ENCODE measurements around the gene SPEN. TPM values are rescaled to one million over a fixed set of nuclear protein-coding genes. Genes with fewer than 3 reads are reported as not detected.
"Not testable (repeated sequence)": the region's sequence is repeated elsewhere in the genome, so short reads cannot be mapped to it uniquely, and the experiment has no call there.

The SPEN gene
- total RNA-seq, 1 experiment from 2014 or later = 26.8 TPM

DNA sequence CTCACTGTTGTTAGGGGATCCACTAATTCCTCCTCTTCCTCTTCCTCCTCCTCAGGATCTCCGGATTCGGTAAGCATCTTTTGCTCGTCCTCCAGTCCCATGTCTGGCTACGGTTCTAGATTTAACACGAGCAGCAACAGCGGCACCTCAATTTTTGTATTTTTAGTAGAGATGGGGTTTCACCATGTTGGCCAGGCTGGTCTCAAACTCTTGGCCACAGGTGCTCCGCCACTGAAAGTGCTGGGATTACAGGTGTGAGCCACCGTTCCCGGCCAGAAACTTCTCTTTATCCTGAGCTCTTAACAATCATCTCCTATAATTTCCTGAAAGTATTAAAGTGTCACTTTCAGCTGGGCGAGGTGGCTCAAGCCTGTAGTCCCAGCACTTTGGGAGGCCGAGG is 40.0 kb upstream of the SPEN start, which contains the start of gene UQCRHL:
Gene UQCRHL, minus strand, starts transcription at position 101 of the 400 bp plus-strand sequence. Its CDS starts 0 bp downstream, at position 101.
- not testable (repeated sequence) for H2AFZ ChIP-seq (ENCODE audit: low read length); H3K9me2 ChIP-seq (replicated peaks; ENCODE audit: insufficient read depth, low read length); H4K20me1 ChIP-seq (ENCODE audit: insufficient read depth, low read depth, low read length); H3K27ac ChIP-seq (ENCODE audit: low read length); H3K9ac ChIP-seq (ENCODE audit: low read length); H3K27me3 ChIP-seq (ENCODE audit: low read length); H3K4me3 ChIP-seq (ENCODE audit: low read length); H3K9me3 ChIP-seq (ENCODE audit: low read length); DNase-seq; H3K4me2 ChIP-seq (ENCODE audit: low read depth, low read length, poor library complexity, severe bottlenecking); H3K36me3 ChIP-seq (ENCODE audit: insufficient read depth, low read length); H3K79me2 ChIP-seq (ENCODE audit: low read length); H3K4me1 ChIP-seq (ENCODE audit: low read length)

GRCh38 chr1:15808955-15809354 is 38.6 kb upstream of the SPEN start:
- no peak overlapping the region for H3K4me3 ChIP-seq (ENCODE audit: low read length)
- no peak overlapping the region for H2AFZ ChIP-seq (ENCODE audit: low read length)
- H3K36me3 ChIP-seq (ENCODE audit: insufficient read depth, low read length) = no peaks in the 10 kb centered on the region
- H3K27me3 ChIP-seq (ENCODE audit: low read length) = no peaks in the 10 kb centered on the region
- no peaks in the 10 kb centered on the region for H3K79me2 ChIP-seq (ENCODE audit: low read length)
- no peak for DNase-seq
- no peaks in the 10 kb centered on the region for H3K9me3 ChIP-seq (ENCODE audit: low read length)
- no peaks in the 10 kb centered on the region for H3K4me1 ChIP-seq (ENCODE audit: low read length)
- H3K9me2 ChIP-seq (replicated peaks; ENCODE audit: insufficient read depth, low read length) = no peaks in the 10 kb centered on the region
- no peak overlapping the region for H3K4me2 ChIP-seq (ENCODE audit: low read depth, low read length, poor library complexity, severe bottlenecking)
- H3K27ac ChIP-seq (ENCODE audit: low read length) = no peak overlapping the region
- no peaks in the 10 kb centered on the region for H4K20me1 ChIP-seq (ENCODE audit: insufficient read depth, low read depth, low read length)
- H3K9ac ChIP-seq (ENCODE audit: low read length) = no peak overlapping the region

DNA sequence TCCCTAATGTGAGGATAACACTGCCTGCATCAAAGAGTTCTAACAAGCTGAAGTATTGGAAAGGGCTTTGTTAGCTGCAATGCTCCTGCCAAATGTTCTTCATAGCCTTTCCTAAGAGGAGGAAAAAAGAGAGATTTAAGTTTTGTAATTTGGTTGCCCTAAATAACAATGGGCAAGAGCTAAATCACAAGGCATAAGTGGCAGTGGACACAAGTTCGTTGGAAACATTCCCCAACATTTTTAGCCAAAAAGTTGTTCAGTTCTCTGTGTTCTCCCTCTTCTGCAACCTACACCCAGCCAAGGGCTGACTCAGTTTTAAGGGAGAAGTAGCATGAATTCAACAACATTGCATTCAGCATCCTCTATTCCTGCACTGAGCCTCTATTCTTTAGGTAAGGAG is 37.4 kb upstream of the SPEN start:
- H2AFZ ChIP-seq (ENCODE audit: low read length) = no peak overlapping the region
- no peak for DNase-seq
- H3K4me2 ChIP-seq (ENCODE audit: low read depth, low read length, poor library complexity, severe bottlenecking) = no peak overlapping the region
- no peaks in the 10 kb centered on the region for H3K9me2 ChIP-seq (replicated peaks; ENCODE audit: insufficient read depth, low read length)
- H3K27ac ChIP-seq (ENCODE audit: low read length) = no peak overlapping the region
- no peaks in the 10 kb centered on the region for H3K36me3 ChIP-seq (ENCODE audit: insufficient read depth, low read length)
- no peaks in the 10 kb centered on the region for H3K27me3 ChIP-seq (ENCODE audit: low read length)
- no peak overlapping the region for H3K9ac ChIP-seq (ENCODE audit: low read length)
- no peaks in the 10 kb centered on the region for H3K9me3 ChIP-seq (ENCODE audit: low read length)
- no peaks in the 10 kb centered on the region for H3K4me1 ChIP-seq (ENCODE audit: low read length)
- no peak overlapping the region for H3K4me3 ChIP-seq (ENCODE audit: low read length)
- H3K79me2 ChIP-seq (ENCODE audit: low read length) = no peaks in the 10 kb centered on the region
- no peaks in the 10 kb centered on the region for H4K20me1 ChIP-seq (ENCODE audit: insufficient read depth, low read depth, low read length)

DNA sequence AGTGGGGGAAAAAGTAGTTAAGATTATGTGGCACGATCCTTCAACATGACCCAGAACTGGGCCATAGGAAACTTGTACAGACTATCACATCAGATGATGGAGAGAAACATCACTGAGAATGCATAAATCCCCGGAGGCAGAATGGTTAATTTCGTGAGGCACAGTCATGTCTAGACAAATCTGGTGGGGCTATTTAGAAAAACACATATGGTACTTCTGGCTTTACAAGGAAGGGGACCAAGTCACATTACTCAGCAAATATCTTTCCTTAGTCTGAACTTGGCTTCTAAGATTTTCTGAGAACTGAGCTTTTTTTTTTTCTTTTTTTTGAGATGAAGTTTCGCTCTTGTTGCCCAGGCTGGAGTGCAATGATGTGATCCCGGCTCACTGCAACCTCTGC is 30.8 kb upstream of the SPEN start:
- no peak overlapping the region for H3K27ac ChIP-seq (ENCODE audit: low read length)
- no peak overlapping the region for H3K9ac ChIP-seq (ENCODE audit: low read length)
- no peak overlapping the region for H3K4me3 ChIP-seq (ENCODE audit: low read length)
- H3K4me1 ChIP-seq (ENCODE audit: low read length) = peaks cover 9% of the 10 kb centered on the region
- no peaks in the 10 kb centered on the region for H3K9me3 ChIP-seq (ENCODE audit: low read length)
- H2AFZ ChIP-seq (ENCODE audit: low read length) = no peak overlapping the region
- no peaks in the 10 kb centered on the region for H3K9me2 ChIP-seq (replicated peaks; ENCODE audit: insufficient read depth, low read length)
- H3K36me3 ChIP-seq (ENCODE audit: insufficient read depth, low read length) = no peaks in the 10 kb centered on the region
- DNase-seq = no peak
- H4K20me1 ChIP-seq (ENCODE audit: insufficient read depth, low read depth, low read length) = no peaks in the 10 kb centered on the region
- H3K79me2 ChIP-seq (ENCODE audit: low read length) = no peaks in the 10 kb centered on the region
- no peak overlapping the region for H3K4me2 ChIP-seq (ENCODE audit: low read depth, low read length, poor library complexity, severe bottlenecking)
- H3K27me3 ChIP-seq (ENCODE audit: low read length) = no peaks in the 10 kb centered on the region

GRCh38 chr1:15820478-15820877 is 27.0 kb upstream of the SPEN start:
- Histone ChIP-seq H3K9ac (ENCODE audit: low read length) (no peak overlapping the region), H3K4me1 (ENCODE audit: low read length) (peaks cover 7% of the 10 kb centered on the region), H3K4me2 (ENCODE audit: low read depth, low read length, poor library complexity, severe bottlenecking) (no peak overlapping the region), H3K79me2 (ENCODE audit: low read length) (no peaks in the 10 kb centered on the region), H3K4me3 (ENCODE audit: low read length) (no peak overlapping the region), H3K9me2 (replicated peaks; ENCODE audit: insufficient read depth, low read length) (no peaks in the 10 kb centered on the region), H3K27ac (ENCODE audit: low read length) (no peak overlapping the region), H3K36me3 (ENCODE audit: insufficient read depth, low read length) (no peaks in the 10 kb centered on the region), H3K27me3 (ENCODE audit: low read length) (no peaks in the 10 kb centered on the region), H3K9me3 (ENCODE audit: low read length) (no peaks in the 10 kb centered on the region), H2AFZ (ENCODE audit: low read length) (no peak overlapping the region), H4K20me1 (ENCODE audit: insufficient read depth, low read depth, low read length) (no peaks in the 10 kb centered on the region)
- no peak for DNase-seq

DNA sequence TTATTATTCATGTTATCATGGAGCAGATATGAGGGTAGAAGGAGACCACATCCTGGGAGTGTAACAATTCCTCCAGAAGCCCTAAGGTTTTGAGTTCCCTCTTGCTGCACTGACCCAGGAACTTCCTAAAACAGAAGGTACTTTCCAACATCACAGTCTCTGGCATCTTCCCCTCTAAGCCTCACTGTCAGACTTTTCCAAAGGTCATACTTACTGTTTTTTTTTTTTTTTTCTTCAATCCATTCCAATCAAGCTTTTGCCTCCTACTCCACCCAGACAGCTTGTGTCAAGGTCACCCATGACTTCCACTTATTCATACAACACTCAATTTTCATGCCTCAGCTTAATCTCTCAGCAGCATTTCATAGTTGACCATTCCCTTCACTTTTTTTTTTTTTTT is 21.7 kb upstream of the SPEN start:
- no peaks in the 10 kb centered on the region for H3K79me2 ChIP-seq (ENCODE audit: low read length)

DNA sequence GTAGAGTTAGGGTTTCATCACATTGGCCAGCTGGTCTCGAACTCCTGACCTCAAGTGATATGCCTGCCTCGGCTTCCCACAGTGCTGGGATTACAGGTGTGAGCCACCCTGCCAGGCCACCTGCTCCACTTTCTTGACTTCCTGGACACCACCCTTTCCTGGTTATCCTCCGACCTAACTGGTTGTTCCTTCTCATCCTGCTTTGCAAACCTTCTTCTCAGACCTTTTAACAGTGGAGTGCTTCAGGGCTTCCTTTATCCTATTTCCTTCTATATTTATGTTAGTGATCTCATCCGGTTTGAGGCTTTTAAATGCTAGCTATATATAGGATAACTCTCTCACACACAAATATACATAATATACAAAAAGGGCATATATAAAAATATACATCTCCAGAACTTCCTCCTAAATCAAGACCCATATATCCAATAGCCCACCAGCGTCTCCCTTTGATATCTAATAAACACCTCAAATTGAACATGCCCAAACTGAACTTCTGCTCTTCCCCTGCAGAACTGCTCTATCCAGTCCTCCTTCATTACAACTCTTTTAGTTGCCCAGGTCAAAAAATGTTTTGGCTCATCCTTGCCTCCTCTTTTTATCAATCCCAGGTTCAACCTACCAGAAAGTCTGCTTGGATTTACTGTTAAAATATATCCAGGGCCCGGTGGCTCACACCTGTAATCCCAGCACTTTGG is 20.5 kb upstream of the SPEN start:
- H3K27me3 ChIP-seq (ENCODE audit: low read length) = no peaks in the 10 kb centered on the region
- no peak overlapping the region for H3K4me2 ChIP-seq (ENCODE audit: low read depth, low read length, poor library complexity, severe bottlenecking)
- no peaks in the 10 kb centered on the region for H3K9me3 ChIP-seq (ENCODE audit: low read length)
- peaks cover 13% of the 10 kb centered on the region for H3K4me1 ChIP-seq (ENCODE audit: low read length)
- H3K9me2 ChIP-seq (replicated peaks; ENCODE audit: insufficient read depth, low read length) = no peaks in the 10 kb centered on the region
- no peaks in the 10 kb centered on the region for H3K36me3 ChIP-seq (ENCODE audit: insufficient read depth, low read length)
- H4K20me1 ChIP-seq (ENCODE audit: insufficient read depth, low read depth, low read length) = no peaks in the 10 kb centered on the region
- H3K9ac ChIP-seq (ENCODE audit: low read length) = no peak overlapping the region
- H3K79me2 ChIP-seq (ENCODE audit: low read length) = no peaks in the 10 kb centered on the region
- no peak overlapping the region for H2AFZ ChIP-seq (ENCODE audit: low read length)
- DNase-seq = peak; percentile 37
- no peak overlapping the region for H3K4me3 ChIP-seq (ENCODE audit: low read length)
- H3K27ac ChIP-seq (ENCODE audit: low read length) = no peak overlapping the region

More for the DNA sequence above, 21.7 kb upstream of the SPEN start:
- Histone ChIP-seq H3K4me2 (ENCODE audit: low read depth, low read length, poor library complexity, severe bottlenecking) (no peak overlapping the region), H3K27me3 (ENCODE audit: low read length) (no peaks in the 10 kb centered on the region), H2AFZ (ENCODE audit: low read length) (no peak overlapping the region), H4K20me1 (ENCODE audit: insufficient read depth, low read depth, low read length) (no peaks in the 10 kb centered on the region), H3K9ac (ENCODE audit: low read length) (no peak overlapping the region), H3K36me3 (ENCODE audit: insufficient read depth, low read length) (no peaks in the 10 kb centered on the region), H3K9me2 (replicated peaks; ENCODE audit: insufficient read depth, low read length) (no peaks in the 10 kb centered on the region), H3K4me1 (ENCODE audit: low read length) (peaks cover 3% of the 10 kb centered on the region), H3K9me3 (ENCODE audit: low read length) (no peaks in the 10 kb centered on the region), H3K4me3 (ENCODE audit: low read length) (no peak overlapping the region), H3K27ac (ENCODE audit: low read length) (no peak overlapping the region)
- no peak for DNase-seq

GRCh38 chr1:15827567-15827966 is 19.9 kb upstream of the SPEN start:
- not testable (repeated sequence) for H3K9ac ChIP-seq (ENCODE audit: low read length); H3K36me3 ChIP-seq (ENCODE audit: insufficient read depth, low read length); H3K79me2 ChIP-seq (ENCODE audit: low read length); H3K9me2 ChIP-seq (replicated peaks; ENCODE audit: insufficient read depth, low read length); H3K27me3 ChIP-seq (ENCODE audit: low read length); H3K4me2 ChIP-seq (ENCODE audit: low read depth, low read length, poor library complexity, severe bottlenecking); H3K4me3 ChIP-seq (ENCODE audit: low read length); H4K20me1 ChIP-seq (ENCODE audit: insufficient read depth, low read depth, low read length); H3K27ac ChIP-seq (ENCODE audit: low read length); H2AFZ ChIP-seq (ENCODE audit: low read length); DNase-seq; H3K9me3 ChIP-seq (ENCODE audit: low read length)
- H3K4me1 ChIP-seq (ENCODE audit: low read length) = peaks cover 19% of the 10 kb centered on the region

Data from Karpas-422 (cell line).